Measurements from ENCODE around the gene TRPM5.

TRPM5 gene

GRCh38 chr11:2435288-2436012, 8.9 kb downstream of the TRPM5 start:
- no peak for DNase-seq

- no peak for DNase-seq
Observed at GRCh38 chr11:2434506-2435255, 9.6 kb downstream of the TRPM5 start.

GRCh38 chr11:2434008-2434407, 10.3 kb downstream of the TRPM5 start:
- no peak for DNase-seq

- no peak for DNase-seq
Observed at GRCh38 chr11:2433106-2433925, 11.0 kb downstream of the TRPM5 start.

GRCh38 chr11:2432628-2433071, 11.7 kb downstream of the TRPM5 start:
- no peak for DNase-seq

- DNase-seq = no peak
Observed at GRCh38 chr11:2432171-2432621, 12.1 kb downstream of the TRPM5 start.

- DNase-seq = no peak
Observed at GRCh38 chr11:2431395-2431794, 12.9 kb downstream of the TRPM5 start.

- DNase-seq = peak; percentile 80
Observed at GRCh38 chr11:2428322-2428795, 16.0 kb downstream of the TRPM5 start.

- no peak for DNase-seq
Observed at GRCh38 chr11:2427721-2428321, 16.5 kb downstream of the TRPM5 start.

GRCh38 chr11:2426826-2427521, 17.3 kb downstream of the TRPM5 start:
- no peak for DNase-seq

- no peak for DNase-seq
Observed at GRCh38 chr11:2426221-2426620, 18.1 kb downstream of the TRPM5 start.

GRCh38 chr11:2425506-2425905, 18.8 kb downstream of the TRPM5 start:
- DNase-seq = no peak

- no peak for DNase-seq
Observed at GRCh38 chr11:2424811-2425495, 19.4 kb downstream of the TRPM5 start.

GRCh38 chr11:2423157-2424025, 20.9 kb downstream of the TRPM5 start:
- DNase-seq = no peak

- DNase-seq = no peak
Observed at GRCh38 chr11:2422461-2423156, 21.7 kb downstream of the TRPM5 start.

- no peak for DNase-seq
Observed at GRCh38 chr11:2421996-2422395, 22.3 kb downstream of the TRPM5 start.

- DNase-seq = no peak
Observed at GRCh38 chr11:2421226-2421994, 22.9 kb downstream of the TRPM5 start.

GRCh38 chr11:2420502-2421225, 23.6 kb downstream of the TRPM5 start:
- DNase-seq = peak; percentile 82
